Measurements from ENCODE around the gene TP53TG5.

GRCh38 chr20:45330476-45330875 is 47.6 kb downstream of the TP53TG5 start:
- TF ChIP-seq GATA2 (IDR thresholded peaks at IDR 0.05; ENCODE audit: low read depth, low read length) = no peak
- no peak for TF ChIP-seq GATA3 (IDR thresholded peaks at IDR 0.05; ENCODE audit: low read depth, low read length)

All from SH-SY5Y (cell line).